ENCODE data around the gene LIMS1. TPM values are rescaled to one million over a fixed set of nuclear protein-coding genes. Genes with fewer than 3 reads are reported as not detected.
"Not testable (repeated sequence)": the region's sequence is repeated elsewhere in the genome, so short reads cannot be mapped to it uniquely, and the experiment has no call there.

Gene LIMS1
- total RNA-seq, 1 experiment from 2014 or later = 58.1 TPM

GRCh38 chr2:108587621-108588020, 53.4 kb downstream of the LIMS1 start:
- Histone ChIP-seq H3K27me3 (ENCODE audit: control insufficient read depth, insufficient read depth, low read length) (no peaks in the 10 kb centered on the region), H3K36me3 (replicated peaks; ENCODE audit: control insufficient read depth, insufficient read depth, low read length) (no peaks in the 10 kb centered on the region), H3K4me3 (ENCODE audit: insufficient read depth, low read depth, low read length) (no peak overlapping the region)
- no peak for DNase-seq

GRCh38 chr2:108588070-108588668, 53.9 kb downstream of the LIMS1 start:
- no peaks in the 10 kb centered on the region for H3K27me3 ChIP-seq (ENCODE audit: control insufficient read depth, insufficient read depth, low read length)
- no peak overlapping the region for H3K4me3 ChIP-seq (ENCODE audit: insufficient read depth, low read depth, low read length)
- DNase-seq = no peak
- H3K36me3 ChIP-seq (replicated peaks; ENCODE audit: control insufficient read depth, insufficient read depth, low read length) = no peaks in the 10 kb centered on the region

GRCh38 chr2:108589372-108589771, 55.1 kb downstream of the LIMS1 start:
- no peak for DNase-seq
- Histone ChIP-seq H3K4me3 (ENCODE audit: insufficient read depth, low read depth, low read length) (no peak overlapping the region), H3K27me3 (ENCODE audit: control insufficient read depth, insufficient read depth, low read length) (no peaks in the 10 kb centered on the region), H3K36me3 (replicated peaks; ENCODE audit: control insufficient read depth, insufficient read depth, low read length) (no peaks in the 10 kb centered on the region)

DNA sequence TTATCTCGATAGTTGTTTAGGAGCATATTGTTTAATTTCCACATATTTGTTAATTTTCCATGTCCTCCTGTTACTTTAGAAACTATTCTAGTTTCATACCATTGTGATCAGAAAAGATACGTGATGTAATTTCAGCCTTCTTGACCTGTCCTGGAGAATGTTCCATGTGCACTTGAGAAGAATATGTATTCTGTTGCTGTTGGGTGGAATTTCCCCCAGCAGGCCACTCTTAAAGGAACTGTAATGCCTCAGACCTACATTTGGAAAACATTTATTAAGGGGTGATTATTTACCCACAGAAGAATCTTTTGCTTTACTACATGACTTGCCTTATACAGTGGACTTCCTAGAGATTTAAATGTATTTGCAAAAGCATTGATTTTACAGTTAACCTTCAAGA, 55.5 kb downstream of the LIMS1 start:
- DNase-seq = no peak
- Histone ChIP-seq H3K4me3 (ENCODE audit: insufficient read depth, low read depth, low read length) (no peak overlapping the region), H3K36me3 (replicated peaks; ENCODE audit: control insufficient read depth, insufficient read depth, low read length) (no peaks in the 10 kb centered on the region), H3K27me3 (ENCODE audit: control insufficient read depth, insufficient read depth, low read length) (no peaks in the 10 kb centered on the region)

DNA sequence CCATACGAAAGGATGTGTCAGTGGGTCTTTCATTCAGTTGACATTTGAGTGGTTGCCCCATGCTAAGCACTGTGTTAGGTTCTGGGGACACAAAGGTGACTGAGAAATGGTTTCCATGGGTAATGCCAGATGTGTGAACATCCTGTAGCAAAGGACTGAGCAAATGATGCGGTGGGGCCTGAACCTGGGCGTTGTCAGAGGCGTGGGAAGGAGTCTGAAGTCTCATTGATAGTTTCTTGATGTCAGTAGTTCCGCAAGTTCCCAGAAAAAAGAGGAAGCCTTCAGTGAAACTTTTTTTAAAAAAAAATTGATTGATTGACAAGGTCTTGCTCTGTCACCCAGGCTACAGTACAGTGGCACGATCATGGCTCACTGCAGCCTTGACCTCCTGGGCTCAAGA, 56.9 kb downstream of the LIMS1 start:
- H3K36me3 ChIP-seq (replicated peaks; ENCODE audit: control insufficient read depth, insufficient read depth, low read length) = no peaks in the 10 kb centered on the region
- no peak for DNase-seq
- H3K4me3 ChIP-seq (ENCODE audit: insufficient read depth, low read depth, low read length) = no peak overlapping the region
- H3K27me3 ChIP-seq (ENCODE audit: control insufficient read depth, insufficient read depth, low read length) = no peaks in the 10 kb centered on the region

DNA sequence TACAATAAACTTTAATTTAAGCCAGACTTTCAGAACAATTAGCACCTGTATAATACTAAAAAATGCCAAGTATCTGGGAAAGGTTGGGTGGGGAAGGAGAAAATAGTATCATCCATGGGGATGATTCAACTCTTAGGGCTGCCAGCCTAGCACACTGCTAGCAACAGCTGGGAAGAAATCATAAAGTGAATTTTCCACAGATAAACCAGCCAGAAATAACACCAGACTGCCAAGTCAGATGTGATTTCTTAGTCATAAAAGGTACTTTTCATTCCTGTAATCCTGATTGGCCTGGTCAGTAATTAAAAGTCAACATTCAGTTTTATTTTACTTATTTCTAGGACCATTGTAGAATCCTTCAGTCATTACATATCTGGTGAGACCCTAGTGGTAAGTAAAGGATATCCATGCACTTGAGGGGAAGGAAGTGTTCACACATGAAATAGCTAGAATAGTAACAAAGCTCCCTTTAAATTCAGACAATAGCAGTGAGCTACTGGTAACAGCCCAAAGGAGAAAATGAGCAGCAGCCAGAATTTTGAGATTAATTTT, 59.4 kb downstream of the LIMS1 start:
- no peak overlapping the region for H3K4me3 ChIP-seq (ENCODE audit: insufficient read depth, low read depth, low read length)
- no peaks in the 10 kb centered on the region for H3K27me3 ChIP-seq (ENCODE audit: control insufficient read depth, insufficient read depth, low read length)
- no peak for DNase-seq
- no peaks in the 10 kb centered on the region for H3K36me3 ChIP-seq (replicated peaks; ENCODE audit: control insufficient read depth, insufficient read depth, low read length)

- DNase-seq = no peak
- Histone ChIP-seq H3K4me3 (ENCODE audit: insufficient read depth, low read depth, low read length) (no peak overlapping the region), H3K27me3 (ENCODE audit: control insufficient read depth, insufficient read depth, low read length) (no peaks in the 10 kb centered on the region), H3K36me3 (replicated peaks; ENCODE audit: control insufficient read depth, insufficient read depth, low read length) (no peaks in the 10 kb centered on the region)
Measured at GRCh38 chr2:108594132-108594981, 60.1 kb downstream of the LIMS1 start.

DNA sequence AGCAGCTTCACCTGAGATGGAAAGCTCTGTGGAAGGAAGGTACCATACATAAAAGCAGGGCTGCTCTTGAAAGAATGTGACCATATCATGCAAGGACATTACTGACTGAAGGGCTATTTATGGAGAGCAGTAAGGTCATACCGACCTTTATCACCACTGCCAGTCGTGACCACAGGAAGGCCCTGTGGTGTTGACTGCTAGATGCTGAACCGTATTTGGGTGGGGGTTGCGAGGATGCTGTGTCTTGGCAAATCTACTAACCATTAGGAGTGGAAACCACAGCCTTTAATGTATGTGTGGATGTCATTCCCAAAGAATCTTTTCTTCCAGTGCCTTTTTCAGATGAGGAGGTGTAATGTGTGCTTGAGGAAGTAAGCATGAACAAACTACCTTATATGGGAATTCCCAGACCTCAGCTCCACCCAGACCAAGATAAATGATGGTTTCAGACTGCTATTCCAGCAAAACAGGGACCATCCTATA, 60.8 kb downstream of the LIMS1 start:
- Histone ChIP-seq H3K4me3 (ENCODE audit: insufficient read depth, low read depth, low read length) (no peak overlapping the region), H3K36me3 (replicated peaks; ENCODE audit: control insufficient read depth, insufficient read depth, low read length) (no peaks in the 10 kb centered on the region), H3K27me3 (ENCODE audit: control insufficient read depth, insufficient read depth, low read length) (no peaks in the 10 kb centered on the region)
- DNase-seq = no peak

- H3K36me3 ChIP-seq (replicated peaks; ENCODE audit: control insufficient read depth, insufficient read depth, low read length); H3K4me3 ChIP-seq (ENCODE audit: insufficient read depth, low read depth, low read length); H3K27me3 ChIP-seq (ENCODE audit: control insufficient read depth, insufficient read depth, low read length); DNase-seq: not testable (repeated sequence)
Measured at GRCh38 chr2:108595771-108596170, 61.5 kb downstream of the LIMS1 start.

DNA sequence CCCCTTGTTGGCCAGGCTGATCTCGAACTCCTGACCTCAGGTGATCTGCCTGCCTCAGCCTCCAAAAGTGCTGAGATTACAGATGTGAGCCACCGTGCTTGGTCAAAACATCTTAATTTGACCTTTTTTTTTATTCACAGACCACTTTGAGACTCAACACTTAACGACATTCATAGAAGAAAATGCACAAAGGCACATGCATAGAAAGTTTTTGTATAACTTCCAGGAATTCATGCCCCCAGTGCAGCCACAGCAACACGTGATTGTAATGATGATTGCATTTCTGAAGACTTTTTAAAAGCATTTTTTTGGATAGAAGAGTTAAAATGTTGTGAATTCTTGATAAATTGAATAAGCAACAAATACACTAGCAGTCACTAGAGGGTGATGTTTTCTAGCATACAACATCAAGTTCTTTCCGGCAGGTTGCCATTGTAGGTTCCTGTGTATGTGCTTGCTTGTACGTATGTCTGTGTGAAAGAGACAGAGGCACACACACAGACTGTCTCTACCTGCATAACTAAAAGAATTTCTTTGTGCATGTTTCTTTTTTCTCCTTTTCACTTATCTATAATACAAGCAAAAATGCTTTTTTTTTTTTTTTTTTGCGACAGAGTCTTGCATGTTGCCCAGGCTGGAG, 63.0 kb downstream of the LIMS1 start:
- H3K4me3 ChIP-seq (ENCODE audit: insufficient read depth, low read depth, low read length); H3K27me3 ChIP-seq (ENCODE audit: control insufficient read depth, insufficient read depth, low read length); DNase-seq; H3K36me3 ChIP-seq (replicated peaks; ENCODE audit: control insufficient read depth, insufficient read depth, low read length): not testable (repeated sequence)

GRCh38 chr2:108601199-108601598, 66.9 kb downstream of the LIMS1 start:
- not testable (repeated sequence) for H3K27me3 ChIP-seq (ENCODE audit: control insufficient read depth, insufficient read depth, low read length); H3K4me3 ChIP-seq (ENCODE audit: insufficient read depth, low read depth, low read length); H3K36me3 ChIP-seq (replicated peaks; ENCODE audit: control insufficient read depth, insufficient read depth, low read length); DNase-seq

- Histone ChIP-seq H3K36me3 (replicated peaks; ENCODE audit: control insufficient read depth, insufficient read depth, low read length) (no peaks in the 10 kb centered on the region), H3K27me3 (ENCODE audit: control insufficient read depth, insufficient read depth, low read length) (no peaks in the 10 kb centered on the region), H3K4me3 (ENCODE audit: insufficient read depth, low read depth, low read length) (no peak overlapping the region)
- DNase-seq = no peak
Measured at GRCh38 chr2:108602422-108602821, 68.2 kb downstream of the LIMS1 start.

GRCh38 chr2:108604196-108604595, 69.9 kb downstream of the LIMS1 start:
- DNase-seq = no peak
- H3K27me3 ChIP-seq (ENCODE audit: control insufficient read depth, insufficient read depth, low read length) = no peaks in the 10 kb centered on the region
- no peak overlapping the region for H3K4me3 ChIP-seq (ENCODE audit: insufficient read depth, low read depth, low read length)
- H3K36me3 ChIP-seq (replicated peaks; ENCODE audit: control insufficient read depth, insufficient read depth, low read length) = no peaks in the 10 kb centered on the region

DNA sequence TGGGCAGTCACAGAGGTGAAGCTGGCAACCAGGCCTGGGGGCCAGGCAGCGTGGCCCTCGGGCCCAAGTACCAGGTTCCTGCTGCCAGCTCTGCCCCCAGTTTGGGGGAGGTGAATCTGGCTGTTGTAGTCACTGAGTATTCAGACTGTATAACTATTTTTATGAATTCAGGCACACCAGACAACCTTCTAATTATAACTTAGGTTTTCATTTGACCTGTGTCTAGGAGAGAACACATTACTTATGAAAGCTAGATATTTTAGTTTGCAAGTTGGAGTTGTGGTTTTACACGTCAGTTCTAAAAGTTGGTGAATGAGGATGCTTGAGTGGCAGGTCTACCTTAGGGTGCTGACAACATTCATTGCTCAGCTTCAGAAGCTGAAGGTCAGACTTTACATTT, 71.7 kb downstream of the LIMS1 start:
- no peak overlapping the region for H3K4me3 ChIP-seq (ENCODE audit: insufficient read depth, low read depth, low read length)

More for the DNA sequence above, 71.7 kb downstream of the LIMS1 start:
- H3K36me3 ChIP-seq (replicated peaks; ENCODE audit: control insufficient read depth, insufficient read depth, low read length) = no peaks in the 10 kb centered on the region
- no peak for DNase-seq
- no peaks in the 10 kb centered on the region for H3K27me3 ChIP-seq (ENCODE audit: control insufficient read depth, insufficient read depth, low read length)
